B cell (primary cell): ENCODE data around the gene PXK.

ENCODE experiments used
- EZH2 ChIP-seq: IDR thresholded peaks from 2 replicates; pipeline ENCODE4 v1.6.1; 2012; ENCODE audit warnings: borderline replicate concordance, low read depth, mild to moderate bottlenecking, moderate library complexity, low read length; ENCODE audit not compliant: insufficient read depth, poor library complexity, severe bottlenecking
- TF ChIP-seq, protein P1 (sequence below): fragments of 200-600 bp; IDR thresholded peaks from one replicate; pipeline ENCODE4 v1.8.0; 2022; ENCODE audit warnings: antibody characterized with exemption, mild to moderate bottlenecking

DNA sequence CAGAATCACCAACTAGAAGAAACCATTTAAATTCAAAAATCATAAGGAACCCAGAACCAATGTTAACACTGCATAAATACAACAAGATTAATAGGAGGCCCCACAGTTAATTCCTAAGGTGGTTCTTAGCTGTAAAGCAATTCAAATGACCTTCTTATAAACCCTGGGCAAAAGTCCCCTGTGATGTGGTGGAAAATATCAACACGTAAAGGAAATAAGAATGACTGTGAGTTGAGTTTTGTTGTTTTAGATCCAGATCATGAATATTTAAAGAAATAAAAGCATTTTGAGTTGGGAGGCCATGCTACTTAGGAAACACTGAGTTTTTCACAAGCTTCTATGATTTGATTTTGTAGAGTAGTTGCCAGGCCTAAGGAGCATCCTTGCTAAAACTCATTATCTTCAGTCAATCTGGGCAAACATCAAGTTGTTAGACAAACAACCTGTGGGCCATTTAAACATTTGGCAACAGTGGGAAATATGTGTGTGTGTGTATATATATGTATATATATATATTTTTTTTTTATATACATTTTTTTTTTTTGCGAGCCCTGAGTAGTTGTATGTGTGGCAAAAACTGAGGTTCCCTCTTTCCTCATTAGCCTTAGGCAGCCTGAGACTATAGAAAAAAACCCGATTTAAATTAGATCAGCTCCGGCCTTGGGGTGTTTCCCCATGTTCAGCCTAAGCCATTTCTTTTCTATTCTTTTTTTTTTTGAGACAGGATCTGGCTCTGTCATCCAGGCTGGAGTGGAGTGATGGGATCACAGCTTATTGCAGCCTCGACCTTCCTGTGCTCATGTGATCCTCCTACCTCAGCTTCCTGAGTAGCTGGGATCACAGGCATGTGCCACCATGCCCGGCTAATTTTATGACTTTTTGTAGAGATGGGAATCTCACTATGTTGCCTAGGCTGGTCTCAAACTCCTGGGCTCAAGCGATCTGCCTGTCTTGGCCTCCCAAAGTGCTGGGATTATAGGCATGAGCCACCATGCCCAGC is 8.0 kb upstream of the PXK start:
- TF ChIP-seq, protein P1, sequence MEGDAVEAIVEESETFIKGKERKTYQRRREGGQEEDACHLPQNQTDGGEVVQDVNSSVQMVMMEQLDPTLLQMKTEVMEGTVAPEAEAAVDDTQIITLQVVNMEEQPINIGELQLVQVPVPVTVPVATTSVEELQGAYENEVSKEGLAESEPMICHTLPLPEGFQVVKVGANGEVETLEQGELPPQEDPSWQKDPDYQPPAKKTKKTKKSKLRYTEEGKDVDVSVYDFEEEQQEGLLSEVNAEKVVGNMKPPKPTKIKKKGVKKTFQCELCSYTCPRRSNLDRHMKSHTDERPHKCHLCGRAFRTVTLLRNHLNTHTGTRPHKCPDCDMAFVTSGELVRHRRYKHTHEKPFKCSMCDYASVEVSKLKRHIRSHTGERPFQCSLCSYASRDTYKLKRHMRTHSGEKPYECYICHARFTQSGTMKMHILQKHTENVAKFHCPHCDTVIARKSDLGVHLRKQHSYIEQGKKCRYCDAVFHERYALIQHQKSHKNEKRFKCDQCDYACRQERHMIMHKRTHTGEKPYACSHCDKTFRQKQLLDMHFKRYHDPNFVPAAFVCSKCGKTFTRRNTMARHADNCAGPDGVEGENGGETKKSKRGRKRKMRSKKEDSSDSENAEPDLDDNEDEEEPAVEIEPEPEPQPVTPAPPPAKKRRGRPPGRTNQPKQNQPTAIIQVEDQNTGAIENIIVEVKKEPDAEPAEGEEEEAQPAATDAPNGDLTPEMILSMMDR = no peak
- no peak for TF ChIP-seq EZH2
